Stimulated activated CD4-positive, alpha-beta T cell treated with anti-CD3 and anti-CD28 coated beads, TNF-alpha, amount 100 ng/mL, for 24 hours (primary cell): ENCODE results near the gene TPD52L2.
"Not testable (repeated sequence)": the region's sequence is repeated elsewhere in the genome, so short reads cannot be mapped to it uniquely, and the experiment has no call there.

Experiments used
- DNase-seq, 3 experiments: peaks; one replicate each; pipeline ENCODE4 v3.0.0-alpha.2; 2020; ENCODE audit warnings: low read depth in 3 of 3

Gene TPD52L2

GRCh38 chr20:63855363-63856097, 9.5 kb upstream of the TPD52L2 start:
- DNase-seq = no peak

GRCh38 chr20:63856098-63856511, 9.0 kb upstream of the TPD52L2 start:
- DNase-seq = no peak

GRCh38 chr20:63857764-63858392, 7.2 kb upstream of the TPD52L2 start:
- DNase-seq = no peak

- no peak for DNase-seq
These were observed 6.5 kb upstream of the TPD52L2 start for GRCh38 chr20:63858393-63859165.

- no peak for DNase-seq
These were observed 5.8 kb upstream of the TPD52L2 start for GRCh38 chr20:63859166-63859699.

- no peak for DNase-seq
These were observed 4.6 kb upstream of the TPD52L2 start for GRCh38 chr20:63860325-63861051.

GRCh38 chr20:63861365-63861934, 3.6 kb upstream of the TPD52L2 start, which contains the start of gene ABHD16B:
ABHD16B (plus strand) TSS chr20:63861498; CDS start chr20:63861541, 43 bp downstream.
- DNase-seq = no peak

GRCh38 chr20:63861981-63862901, 2.8 kb upstream of the TPD52L2 start:
- no peak for DNase-seq

GRCh38 chr20:63863021-63863797, 1.9 kb upstream of the TPD52L2 start:
- no peak for DNase-seq

- DNase-seq = peak; percentile 56 to 79 (median 63)
These were observed 1.1 kb upstream of the TPD52L2 start for GRCh38 chr20:63863798-63864544.

GRCh38 chr20:63864545-63864977, 509 bp upstream of the TPD52L2 start:
- peak in 1 of 3 experiments; percentile 26 for DNase-seq

- not testable (repeated sequence) for DNase-seq
These were observed 2.0 kb downstream of the TPD52L2 start for GRCh38 chr20:63867042-63867441.

GRCh38 chr20:63868264-63868663, 3.2 kb downstream of the TPD52L2 start:
- no peak for DNase-seq

GRCh38 chr20:63873477-63873971, 8.5 kb downstream of the TPD52L2 start:
- peak in 2 of 3 experiments; percentile 36 to 55 for DNase-seq

GRCh38 chr20:63874241-63874640, 9.2 kb downstream of the TPD52L2 start:
- DNase-seq = not testable (repeated sequence)

GRCh38 chr20:63876489-63877036, 11.5 kb downstream of the TPD52L2 start:
- DNase-seq = no peak

GRCh38 chr20:63877755-63878470, 12.8 kb downstream of the TPD52L2 start:
- DNase-seq = no peak
